ENCODE results near the gene CCDC174.

DNA sequence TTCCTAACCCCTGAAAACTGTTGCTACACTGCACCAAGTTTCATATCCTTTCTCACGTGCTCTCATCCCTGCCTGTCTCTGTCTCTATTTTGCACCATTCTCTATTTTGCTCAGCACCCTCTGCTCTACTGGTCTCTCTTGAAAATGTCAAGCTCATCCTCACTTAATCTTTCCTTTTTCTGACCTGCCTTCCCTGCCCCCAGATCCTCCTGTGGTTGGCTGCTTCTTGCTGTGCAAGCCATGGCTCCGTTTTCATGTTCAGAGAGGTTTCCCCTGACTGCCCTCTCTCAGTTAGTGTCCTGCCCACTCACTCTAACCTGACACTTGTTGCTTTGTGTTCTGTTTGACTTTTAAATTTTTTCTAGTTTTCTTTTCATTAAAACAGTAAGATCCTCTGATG lies 6.0 kb downstream of the CCDC174 start:
- no peak for TF ChIP-seq EZH2 (IDR thresholded peaks at IDR 0.05; ENCODE audit: borderline replicate concordance, insufficient read depth, low read depth, low read length, poor library complexity, severe bottlenecking)
- TF ChIP-seq, protein P1, sequence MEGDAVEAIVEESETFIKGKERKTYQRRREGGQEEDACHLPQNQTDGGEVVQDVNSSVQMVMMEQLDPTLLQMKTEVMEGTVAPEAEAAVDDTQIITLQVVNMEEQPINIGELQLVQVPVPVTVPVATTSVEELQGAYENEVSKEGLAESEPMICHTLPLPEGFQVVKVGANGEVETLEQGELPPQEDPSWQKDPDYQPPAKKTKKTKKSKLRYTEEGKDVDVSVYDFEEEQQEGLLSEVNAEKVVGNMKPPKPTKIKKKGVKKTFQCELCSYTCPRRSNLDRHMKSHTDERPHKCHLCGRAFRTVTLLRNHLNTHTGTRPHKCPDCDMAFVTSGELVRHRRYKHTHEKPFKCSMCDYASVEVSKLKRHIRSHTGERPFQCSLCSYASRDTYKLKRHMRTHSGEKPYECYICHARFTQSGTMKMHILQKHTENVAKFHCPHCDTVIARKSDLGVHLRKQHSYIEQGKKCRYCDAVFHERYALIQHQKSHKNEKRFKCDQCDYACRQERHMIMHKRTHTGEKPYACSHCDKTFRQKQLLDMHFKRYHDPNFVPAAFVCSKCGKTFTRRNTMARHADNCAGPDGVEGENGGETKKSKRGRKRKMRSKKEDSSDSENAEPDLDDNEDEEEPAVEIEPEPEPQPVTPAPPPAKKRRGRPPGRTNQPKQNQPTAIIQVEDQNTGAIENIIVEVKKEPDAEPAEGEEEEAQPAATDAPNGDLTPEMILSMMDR (IDR thresholded peaks at IDR 0.05) = no peak

All from B cell (primary cell).